ENCODE data around the gene DFFB.

Gene DFFB

DNA sequence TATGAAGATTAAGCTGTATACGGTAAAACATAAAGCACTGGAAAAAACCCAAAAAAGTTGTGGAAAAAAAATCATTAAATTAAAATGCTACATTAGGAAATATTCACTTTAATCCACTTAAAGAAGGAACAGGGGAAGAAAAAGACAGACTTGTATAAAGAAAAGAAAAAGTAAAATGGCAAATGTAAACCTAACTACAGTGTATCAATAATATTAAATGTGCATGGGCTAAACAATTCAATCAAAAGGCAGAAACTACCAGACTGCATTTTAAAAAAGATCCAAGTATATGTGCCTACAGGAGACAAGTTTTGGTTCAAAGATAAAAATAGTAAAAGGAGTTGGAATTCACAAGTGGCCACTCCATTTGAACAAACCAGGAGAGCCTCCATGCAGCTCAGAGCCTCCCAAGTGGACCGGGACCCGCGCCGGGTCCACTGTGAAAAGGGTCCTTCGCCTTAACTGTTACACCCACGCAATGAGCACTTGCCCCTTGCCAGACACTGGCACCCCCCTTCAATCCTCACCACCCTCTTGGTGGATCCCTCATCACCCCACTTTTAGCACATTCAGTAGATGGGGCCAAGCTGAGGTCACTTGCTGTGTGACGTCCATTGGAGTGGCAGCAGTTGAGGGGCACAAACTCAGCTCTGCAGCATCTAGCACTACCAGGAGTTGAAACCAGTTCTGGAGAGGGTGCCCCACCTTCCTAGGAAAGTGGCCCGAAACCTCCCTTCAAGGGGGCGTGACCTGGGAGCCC lies 41.9 kb downstream of the DFFB start:
- no peak for DNase-seq

DNA sequence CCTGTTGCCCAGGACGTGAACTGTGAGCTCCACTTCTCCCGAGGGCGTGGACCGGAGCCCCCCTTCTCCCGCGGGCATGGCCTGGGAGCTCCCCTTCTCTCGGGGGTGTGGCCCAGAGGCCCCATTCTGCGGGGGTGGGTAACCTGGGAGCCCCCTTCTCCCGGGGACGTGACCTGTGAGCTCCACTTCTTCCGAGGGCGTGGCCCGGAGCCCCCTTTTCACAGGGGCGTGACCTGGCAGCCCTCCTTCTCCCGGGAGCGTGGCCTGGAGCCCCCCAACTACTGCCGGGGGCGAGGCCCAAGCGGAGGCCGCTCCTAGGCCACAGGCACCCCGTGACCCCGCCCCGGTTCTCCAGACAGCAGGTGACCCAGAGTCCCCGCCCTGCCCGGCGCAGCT lies 42.5 kb downstream of the DFFB start:
- DNase-seq, result no peak

DNA sequence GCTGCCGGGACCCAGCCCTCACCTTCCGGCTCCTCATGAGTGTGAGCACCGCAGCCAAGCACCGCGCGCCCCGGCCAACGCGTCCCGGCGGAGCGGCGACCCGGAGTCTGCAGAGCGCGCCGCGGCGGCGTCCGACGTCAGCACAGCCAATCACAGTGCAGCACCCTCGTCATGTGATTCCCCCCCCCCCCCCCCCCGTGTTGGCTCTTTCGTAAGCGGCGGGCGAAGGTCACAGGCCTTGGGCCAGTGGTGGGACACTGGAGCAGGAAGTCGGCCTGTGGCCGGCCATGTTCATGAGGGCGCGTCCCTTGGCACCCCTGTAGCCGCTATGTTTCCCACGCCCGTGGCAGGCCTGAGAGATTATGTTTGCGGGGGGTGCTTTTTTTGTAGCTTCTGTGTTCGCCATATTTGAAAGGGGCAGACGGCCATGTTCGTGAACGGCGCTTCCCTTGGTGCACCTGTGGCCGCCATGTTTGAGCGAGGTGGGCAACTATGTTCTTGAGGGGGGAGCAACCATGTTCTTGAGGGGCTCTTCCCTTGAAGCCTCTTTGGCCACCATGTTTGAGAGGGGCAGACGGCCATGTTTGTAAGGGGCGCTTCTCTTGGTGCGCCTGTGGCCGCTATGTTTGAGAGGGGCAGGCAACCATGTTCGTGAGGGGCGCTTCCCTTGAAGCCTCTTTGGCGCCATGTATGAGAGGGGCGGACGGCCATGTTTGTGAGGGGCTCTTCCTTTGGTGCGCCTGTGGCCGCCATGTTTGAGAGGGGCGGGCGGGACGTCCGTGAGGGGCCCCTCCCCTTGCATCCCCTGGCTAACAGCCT lies 43.1 kb downstream of the DFFB start, which contains the start of gene C1orf174:
C1orf174 (minus strand) TSS at position 123 of the 819 bp plus-strand sequence; CDS start at position 37, 86 bp downstream.
- DNase-seq, result peak; percentile 99

DNA sequence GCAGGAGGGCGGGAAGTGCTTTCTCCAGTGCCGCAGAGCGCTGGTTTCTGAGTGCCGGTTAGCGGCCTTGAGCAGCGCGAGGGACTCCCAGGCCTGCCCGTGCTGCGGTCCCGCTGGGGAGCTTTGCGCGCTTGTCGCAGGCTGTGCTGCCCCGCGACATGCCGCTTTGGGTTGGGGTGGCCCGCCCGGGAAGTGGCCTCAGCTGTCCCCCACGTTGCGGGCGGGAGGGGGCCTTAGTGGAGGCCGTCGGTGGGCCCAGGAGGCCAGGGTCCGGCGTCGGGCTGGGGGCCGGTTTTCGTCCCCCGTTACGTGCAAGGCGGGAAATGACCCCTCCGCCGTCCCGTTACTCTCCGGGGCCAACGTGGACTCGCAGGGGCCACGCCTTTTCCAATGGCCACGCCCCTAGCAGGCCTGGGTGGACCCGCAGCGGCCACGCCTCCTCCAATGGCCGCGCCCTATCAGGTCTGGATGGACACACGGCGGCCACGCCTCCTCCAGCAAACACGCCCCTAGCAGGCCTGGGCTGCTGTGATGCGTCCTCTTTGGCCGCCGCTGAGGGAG lies 43.8 kb downstream of the DFFB start:
- peak; percentile 97 for DNase-seq

DNA sequence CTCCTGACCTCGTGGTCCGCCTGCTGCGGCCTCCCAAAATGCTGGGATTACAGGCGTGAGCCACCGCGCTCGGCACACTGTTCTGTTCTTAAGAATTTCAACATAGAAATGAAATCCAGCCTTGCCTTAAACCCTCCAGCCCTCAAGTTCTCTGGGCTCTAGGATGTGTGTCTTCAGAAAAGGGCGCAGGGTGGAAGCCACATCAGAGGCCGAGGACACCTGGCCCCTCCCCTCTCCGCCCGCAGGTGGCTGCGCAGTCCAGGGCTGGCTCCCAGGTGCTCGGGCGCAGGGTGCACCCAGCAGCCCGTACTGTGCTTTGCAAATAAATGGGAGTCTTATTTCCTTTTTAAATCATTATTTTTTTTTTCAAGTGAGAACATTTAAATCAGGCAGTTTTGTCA lies 44.8 kb downstream of the DFFB start:
- DNase-seq, result no peak

DNA sequence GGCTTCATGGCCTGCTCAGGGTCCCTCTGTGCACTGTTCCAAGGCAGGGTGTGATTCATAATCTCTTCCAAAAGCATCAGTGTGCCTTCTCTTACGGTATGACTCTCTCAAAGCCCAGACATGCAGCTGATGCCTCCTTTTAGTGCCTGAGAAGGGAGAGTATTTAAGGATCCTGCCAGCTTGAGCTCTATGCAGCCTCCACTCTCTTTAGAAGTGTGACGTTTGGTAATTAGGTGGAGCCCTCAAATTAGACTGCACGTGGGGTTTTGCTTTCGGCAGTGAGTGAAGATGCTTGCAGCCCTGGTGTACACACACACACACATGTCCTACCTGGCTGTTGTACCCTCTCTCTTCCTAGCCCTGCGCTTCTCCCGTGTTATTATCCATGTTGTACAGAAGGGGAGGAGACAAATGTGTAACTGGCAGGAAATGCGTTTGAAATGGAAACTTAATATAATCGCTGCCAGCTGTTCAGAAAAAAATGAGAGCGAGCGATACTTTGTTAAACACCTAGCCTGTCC lies 45.4 kb downstream of the DFFB start:
- DNase-seq, result no peak

DNA sequence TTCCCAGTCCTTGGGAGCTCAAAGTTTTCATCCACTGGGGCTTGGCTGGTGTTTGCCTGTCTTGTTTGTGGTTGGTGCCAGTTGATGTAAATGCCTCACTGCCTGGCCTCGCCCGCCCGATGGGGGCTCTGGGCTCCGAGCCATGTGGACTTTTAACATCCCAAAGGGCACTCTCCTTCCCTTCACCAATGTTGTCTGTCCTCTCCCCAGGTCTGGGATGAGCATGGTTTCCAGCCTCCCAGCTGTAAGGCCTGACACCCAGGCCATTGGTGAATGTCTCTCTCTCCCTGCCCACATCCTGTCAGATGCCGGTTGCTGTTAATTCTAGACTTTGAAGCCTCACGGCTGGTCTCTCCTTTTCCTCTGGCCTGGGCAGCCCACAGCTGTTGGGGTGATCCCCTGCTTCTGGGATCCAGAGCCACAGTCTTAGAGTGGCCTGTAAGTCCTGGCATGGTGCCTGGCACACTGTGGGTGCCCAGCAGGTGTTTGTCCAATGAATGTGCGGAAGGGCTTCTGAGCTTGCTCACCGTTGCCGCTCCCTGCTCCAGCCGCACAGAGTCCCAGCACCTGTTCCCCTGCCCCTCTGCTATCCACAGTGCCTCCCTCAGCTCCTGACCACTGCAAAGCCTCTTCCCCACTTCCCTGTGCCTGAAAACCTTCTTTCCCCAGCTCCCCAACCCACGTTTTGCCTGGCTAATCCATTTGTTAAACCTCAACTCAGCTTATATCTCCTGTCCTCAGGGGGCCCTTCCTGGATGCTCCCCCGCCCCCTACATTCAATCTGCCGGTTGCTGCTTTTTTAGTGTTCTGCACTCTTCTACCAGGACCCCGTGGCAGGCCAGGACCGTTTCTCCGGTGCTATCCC lies 46.1 kb downstream of the DFFB start:
- peak; percentile 21 for DNase-seq

DNA sequence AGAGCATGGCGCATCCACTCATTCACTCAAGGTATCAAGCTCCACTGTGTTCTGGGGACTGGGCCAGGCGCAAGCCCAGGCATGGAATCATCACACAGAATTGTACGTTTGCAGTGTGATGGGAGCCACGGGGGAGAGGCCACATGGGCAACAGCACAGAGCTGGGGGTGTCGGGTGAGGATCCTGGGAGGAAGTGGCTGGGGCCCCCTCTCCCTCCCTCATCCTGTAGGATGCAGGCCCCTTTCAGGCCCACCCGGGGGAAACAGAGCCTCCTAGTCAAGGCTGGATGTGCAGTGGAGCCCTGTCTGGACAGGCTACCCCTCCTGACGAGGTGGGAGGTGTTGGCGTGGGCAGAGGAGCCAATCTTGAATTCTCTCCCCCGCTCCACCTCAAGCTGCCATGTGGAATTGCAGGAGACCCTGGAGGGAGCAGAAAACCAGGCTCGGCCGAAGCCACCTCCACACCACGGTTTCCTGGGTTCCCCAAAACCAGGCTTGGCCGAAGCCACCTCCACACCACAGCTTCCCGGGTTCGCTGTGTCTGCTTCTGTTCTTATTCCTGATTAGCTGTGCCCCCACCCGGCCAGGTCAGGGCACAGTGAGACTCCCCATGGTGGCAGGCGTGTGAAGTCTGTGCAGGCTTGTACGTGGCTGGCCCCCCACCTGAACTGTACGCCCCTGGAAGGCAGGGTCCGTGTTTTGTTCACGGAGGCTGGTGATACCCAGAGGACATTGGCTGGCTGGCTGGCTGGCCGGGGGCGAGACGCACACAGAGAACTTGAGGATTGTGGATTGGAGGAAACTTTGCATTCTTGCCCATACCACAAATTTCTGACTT lies 46.9 kb downstream of the DFFB start:
- no peak for DNase-seq

DNA sequence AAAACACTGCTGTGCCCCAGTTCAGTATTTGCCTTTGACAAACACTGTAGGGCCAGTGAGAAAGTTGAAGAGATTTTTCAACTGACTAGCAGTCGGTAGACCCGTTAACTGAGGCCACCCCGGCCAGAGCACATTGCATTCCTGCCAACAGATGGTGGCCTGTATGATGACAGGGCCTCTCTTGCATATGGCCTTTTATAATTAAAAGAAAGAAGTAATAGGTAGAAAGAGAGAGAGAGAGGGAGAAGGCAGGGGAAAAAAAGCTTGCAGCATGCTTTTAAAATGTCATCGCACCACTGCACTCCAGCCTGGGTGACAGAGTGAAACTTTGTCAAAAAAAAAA lies 47.5 kb downstream of the DFFB start:
- no peak for DNase-seq

DNA sequence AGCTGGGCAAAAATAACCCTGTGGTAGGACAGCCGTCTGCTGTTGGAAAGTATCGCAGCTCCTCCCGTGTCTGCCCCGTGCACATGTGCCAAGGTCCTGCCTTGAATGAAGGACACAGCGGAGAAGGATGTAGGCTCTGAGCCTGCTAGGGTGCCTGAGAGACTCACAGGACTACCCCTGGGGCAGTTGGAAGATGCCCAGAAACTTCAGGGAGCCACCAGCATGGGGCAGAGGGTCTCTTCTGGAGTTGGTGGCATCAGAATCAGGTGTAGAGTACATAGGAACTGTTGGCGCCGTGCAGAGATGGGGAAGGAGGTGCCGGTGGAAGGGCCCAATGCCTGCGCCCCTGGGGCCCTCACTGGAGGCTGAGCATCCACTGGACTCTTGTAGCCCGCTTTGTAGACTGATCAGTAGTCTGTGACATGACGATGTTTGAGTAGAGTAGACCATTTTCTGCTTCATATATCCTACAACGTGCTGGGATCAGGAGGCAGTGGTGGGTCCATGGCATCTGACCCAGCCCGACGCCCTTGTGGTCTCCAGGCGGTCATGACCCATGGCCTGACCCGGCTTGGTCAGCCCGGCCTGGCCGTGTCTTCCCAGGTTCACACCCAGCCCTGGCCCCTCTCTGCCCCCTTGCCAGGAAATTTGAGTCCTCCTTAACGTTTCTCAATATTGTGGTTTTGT lies 48.1 kb downstream of the DFFB start:
- DNase-seq, result no peak

DNA sequence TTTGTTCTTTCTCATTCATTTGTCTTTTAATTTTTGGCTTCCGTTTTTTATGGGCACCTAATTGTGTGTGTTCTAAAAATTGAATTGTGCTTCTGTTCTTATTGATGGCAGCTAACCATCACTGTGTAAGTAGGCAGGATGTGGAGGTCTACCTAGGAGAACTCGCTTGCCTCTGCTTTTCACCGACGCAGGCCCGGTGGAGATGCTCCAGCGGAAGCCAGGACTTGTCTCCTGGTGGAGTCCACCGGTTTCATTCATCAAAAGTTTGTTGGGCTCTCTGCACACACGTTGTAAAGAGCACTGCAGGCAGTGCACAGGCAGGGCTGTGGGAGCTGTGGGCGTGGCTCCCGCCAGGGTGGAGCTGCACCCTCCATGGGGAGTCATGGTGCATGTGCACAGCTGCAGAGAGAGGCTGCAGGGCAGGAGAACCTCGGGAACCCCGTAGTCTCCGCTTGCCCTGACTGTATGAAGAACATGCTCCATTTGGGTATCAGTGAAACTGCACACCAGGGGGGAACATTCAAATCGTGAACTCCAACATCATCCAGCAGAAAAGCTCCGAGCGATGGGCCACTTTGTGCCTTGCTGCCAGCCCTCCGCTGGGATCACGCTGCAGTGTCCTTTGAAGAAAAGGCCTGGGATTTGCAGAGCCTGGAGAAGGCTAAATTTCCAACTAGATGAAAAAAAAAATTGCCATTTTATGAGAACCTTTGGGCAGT lies 48.8 kb downstream of the DFFB start:
- no peak for DNase-seq

DNA sequence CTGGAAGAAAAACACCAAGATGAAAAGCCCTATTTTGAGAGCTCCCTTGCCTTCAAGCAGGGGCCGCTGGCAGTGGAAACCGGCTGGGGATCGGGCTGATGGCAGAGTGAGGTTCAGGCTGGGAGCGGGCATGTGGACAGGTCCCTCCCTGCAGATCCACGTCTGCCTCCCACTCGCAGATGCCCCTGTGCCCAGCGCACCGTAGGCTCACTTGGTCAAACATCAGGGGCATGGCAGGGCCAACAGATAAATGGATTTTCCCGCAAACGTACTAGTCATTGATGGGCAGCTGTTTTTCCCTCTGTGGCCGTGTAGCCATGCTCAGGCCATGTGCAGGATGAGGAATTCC lies 49.4 kb downstream of the DFFB start:
- DNase-seq, result no peak

DNA sequence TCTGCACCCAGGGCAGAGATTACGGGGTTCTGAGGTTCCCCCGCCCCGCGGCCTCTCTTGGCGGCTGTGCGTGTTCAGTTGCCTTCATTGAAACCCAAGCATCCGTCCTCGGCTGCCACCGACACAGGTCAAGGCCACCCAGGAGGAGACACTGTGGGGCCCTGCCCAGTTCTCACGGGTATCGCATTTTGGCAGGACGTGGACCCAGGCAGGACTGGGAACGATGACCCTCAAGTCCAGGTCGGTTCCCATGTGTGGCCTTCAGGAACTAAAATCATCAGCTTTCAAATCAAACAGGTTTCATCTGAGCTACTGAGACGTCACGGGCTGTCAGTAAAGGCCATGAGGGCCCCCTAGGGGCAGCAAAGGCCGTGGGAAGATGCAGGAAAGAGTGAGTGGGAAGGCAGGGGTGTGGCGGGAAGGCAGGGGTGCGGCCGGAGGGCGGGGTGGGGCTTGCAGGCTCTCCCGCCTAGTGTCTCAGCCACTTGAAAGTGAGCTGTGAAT lies 49.8 kb downstream of the DFFB start:
- DNase-seq, result no peak

DNA sequence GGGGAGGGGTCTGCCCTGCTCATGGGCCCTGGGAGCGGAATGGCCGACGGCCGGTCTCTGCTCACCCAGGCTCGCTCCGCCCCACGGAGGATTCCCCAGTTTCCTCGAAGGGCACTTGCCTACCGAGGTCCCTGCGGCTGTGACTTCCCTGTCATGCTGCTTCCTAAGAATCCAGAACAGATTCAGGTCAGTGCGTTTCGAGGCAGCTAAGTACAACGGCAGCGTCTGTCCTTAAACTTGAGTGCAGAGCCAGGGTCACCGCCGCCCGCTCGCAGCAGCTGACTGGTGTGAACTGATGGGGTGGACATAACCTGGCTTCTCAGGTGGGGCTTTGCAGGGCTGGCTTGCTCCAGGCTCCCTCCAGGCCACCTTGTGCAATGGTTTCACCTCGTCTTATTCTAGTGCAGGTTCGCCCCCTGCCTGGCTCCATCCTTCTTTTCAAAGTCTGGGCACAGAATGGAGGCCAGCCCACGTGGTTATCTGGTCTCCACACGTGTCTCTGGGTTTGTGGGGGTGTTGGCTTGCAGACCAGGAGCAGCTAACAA lies 50.4 kb downstream of the DFFB start:
- no peak for DNase-seq

DNA sequence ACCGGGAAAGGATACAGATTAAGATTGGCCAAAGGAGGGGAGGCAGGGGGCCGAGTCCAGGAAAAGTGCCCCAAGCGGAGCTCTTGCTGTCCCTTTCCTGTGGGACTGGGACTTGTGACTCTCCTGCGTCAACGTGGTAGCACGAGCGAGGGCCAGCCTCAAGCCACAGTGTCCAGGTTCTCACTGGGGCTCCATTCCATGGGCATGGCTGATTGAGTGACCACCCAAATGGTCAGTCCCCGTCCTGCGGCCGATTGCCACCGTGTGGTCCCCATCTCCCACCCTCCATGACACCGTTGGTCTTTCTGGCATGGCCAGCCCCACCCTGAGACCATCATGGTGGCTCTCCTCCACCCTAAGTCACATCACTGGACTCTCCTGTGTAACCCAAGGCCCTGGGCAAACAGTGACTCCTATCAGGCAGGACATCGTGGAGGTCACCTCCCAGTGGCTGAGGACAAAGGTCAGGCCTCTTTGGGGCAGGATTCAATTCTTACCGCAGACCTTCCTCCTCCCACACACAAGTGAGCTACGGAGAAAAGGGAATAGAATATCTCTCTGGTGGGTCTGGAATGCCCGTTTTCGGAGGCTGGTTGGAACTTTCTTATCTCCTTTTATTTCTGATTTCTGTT lies 51.7 kb downstream of the DFFB start:
- no peak for DNase-seq

DNA sequence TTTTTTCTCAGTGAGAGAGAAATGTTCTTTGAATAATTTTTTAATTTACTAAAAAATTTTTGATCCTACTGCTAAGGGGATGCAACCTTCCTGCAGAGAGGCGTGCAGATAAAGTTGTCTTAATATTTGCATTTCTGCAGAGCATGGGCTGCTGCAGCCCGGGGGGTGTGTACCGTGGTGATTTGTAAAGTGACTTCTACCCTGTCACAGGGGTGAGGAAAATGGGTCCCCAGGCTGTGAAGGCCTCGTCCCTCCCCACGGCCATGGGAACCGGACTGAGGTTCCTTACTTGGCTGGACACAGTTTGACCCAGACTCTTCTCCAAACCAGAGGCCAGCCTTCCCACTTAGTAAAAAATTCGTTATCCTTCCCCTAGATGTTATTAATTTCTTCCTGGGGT lies 52.3 kb downstream of the DFFB start:
- DNase-seq, result no peak

DNA sequence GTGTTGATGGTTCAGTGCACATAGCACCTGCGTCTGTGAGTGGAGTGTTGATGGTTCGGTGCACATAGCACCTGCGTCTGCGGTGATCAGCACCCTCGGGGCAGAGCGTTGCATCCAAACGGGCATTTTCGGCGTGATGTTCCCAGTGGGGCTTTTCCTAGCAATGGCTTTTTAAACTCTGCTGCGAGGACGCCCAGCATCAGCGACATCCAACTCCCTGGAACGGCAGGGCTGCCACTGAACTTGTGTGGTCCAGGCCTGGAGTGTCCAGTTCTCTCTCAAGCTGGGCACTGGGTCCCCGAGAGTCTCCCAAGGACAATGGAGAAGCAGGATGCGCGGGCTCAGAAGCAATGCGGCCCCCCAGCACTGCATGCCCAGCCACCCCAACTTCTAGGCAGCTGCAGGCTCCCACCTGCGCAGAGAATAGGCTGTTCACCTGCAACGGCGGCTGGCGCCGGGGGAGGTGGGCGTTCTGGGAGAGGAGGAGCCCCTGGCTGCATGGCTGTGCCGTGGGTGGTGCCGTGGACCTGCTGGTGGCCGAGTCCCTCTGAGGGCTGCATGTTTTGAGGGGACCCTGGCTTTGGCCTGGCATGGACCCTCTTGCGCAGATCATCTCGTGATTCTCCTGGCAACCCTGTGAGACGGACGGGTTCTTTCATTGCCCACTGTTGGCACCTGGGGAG lies 52.9 kb downstream of the DFFB start:
- no peak for DNase-seq

DNA sequence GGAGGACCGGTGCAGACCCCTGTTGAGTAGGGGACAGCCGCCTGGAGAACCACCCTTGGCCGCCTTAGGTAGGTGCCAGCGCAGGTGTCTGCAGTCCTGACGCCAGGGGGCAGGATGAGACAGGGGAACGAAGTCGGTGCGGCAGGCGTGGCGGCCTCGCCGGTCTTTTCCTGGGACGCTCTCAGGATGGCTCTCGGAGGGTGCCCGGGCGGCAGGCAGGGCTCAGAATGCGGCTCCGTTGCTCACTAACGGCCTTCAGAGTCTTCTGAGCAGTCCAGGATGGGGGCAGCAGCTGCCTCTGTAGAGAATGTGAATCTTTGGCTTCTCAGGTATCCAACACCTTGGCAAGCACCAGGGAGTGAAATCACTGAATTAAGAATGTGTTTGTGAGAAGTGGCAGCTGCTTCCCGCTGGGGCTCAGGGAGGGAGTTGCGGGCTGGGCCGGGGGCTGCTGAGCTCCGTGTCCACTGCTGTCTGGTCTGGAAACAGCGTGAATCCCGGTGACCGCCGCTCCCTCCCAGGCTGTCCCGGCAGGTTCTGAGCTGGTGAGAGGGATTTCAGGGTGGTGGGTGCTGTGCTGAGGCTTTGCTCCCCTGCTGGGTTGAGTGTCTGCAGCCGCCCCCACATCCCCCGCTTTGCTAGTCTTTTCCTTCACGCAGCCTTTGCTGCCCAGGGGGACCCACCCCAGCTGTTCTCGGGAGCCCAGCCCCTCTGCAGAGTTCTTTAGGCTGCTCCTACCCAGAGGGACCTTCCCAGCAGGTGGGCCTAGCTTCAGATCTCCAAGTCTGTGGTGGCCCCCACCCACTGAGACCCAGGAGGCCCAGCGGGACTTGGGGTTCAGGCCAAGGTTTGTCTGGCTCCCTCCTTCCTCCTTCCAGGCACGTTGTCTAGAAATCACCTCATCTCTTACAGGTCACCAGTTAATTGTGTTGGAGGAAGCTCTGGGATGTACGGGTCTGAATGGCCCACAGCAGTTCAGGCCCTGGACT lies 53.9 kb downstream of the DFFB start:
- peak; percentile 35 for DNase-seq
